RWPE2 (cell line): ENCODE results near the gene ITK.

Source experiments
- ATAC-seq: fragments of 200-7000 bp; cut with Tn5 transposase; 3 replicates; pipeline ENCODE4 v1.9.1; 2021; ENCODE audit warnings: low read depth
- DNase-seq: peaks from one replicate; pipeline ENCODE4 v3.0.0-alpha.2; 2020; ENCODE audit warnings: low spot score
- H3K27ac ChIP-seq: fragments of 450-650 bp; 2 replicates; pipeline ENCODE4 v1.5.1; 2017; ENCODE audit warnings: mild to moderate bottlenecking; ENCODE audit not compliant: poor library complexity, severe bottlenecking
- H3K27me3 ChIP-seq: fragments of 250-450 bp; sonication (Bioruptor Pico); 2 replicates; pipeline ENCODE4 v1.5.1; 2021; ENCODE audit warnings: mild to moderate bottlenecking, moderate library complexity; ENCODE audit not compliant: insufficient read depth, poor library complexity, severe bottlenecking
- H3K36me3 ChIP-seq: fragments of 250-450 bp; sonication (Bioruptor Pico); 2 replicates; pipeline ENCODE4 v1.5.1; 2020; ENCODE audit warnings: low read depth, mild to moderate bottlenecking, moderate library complexity
- H3K4me1 ChIP-seq: fragments of 250-450 bp; sonication (Bioruptor Pico); 2 replicates; pipeline ENCODE4 v1.5.1; 2021; ENCODE audit warnings: mild to moderate bottlenecking, moderate library complexity; ENCODE audit not compliant: insufficient read depth, poor library complexity, severe bottlenecking
- H3K4me3 ChIP-seq: fragments of 250-450 bp; sonication (Bioruptor Pico); 2 replicates; pipeline ENCODE4 v1.5.1; 2021; ENCODE audit warnings: mild to moderate bottlenecking, moderate library complexity; ENCODE audit not compliant: severe bottlenecking
- H3K9me3 ChIP-seq: fragments of 250-450 bp; sonication (Bioruptor Pico); 2 replicates; pipeline ENCODE4 v1.5.1; 2021; ENCODE audit warnings: mild to moderate bottlenecking, moderate library complexity; ENCODE audit not compliant: severe bottlenecking
- TF ChIP-seq, protein P1 (sequence below): fragments of 450-650 bp; IDR thresholded peaks from one replicate; pipeline ENCODE4 v1.5.1; 2017; ENCODE audit warnings: mild to moderate bottlenecking, moderate library complexity; ENCODE audit not compliant: poor library complexity, severe bottlenecking

Gene ITK

GRCh38 chr5:157214861-157215513 lies 34.3 kb downstream of the ITK start:
- Histone ChIP-seq H3K4me3 (no peak overlapping the region), H3K27me3 (no peaks in the 10 kb centered on the region), H3K36me3 (no peaks in the 10 kb centered on the region), H3K9me3 (no peaks in the 10 kb centered on the region), H3K4me1 (no peaks in the 10 kb centered on the region), H3K27ac (no peak overlapping the region)
- ATAC-seq, result no peak
- no peak for DNase-seq
- TF ChIP-seq, protein P1, sequence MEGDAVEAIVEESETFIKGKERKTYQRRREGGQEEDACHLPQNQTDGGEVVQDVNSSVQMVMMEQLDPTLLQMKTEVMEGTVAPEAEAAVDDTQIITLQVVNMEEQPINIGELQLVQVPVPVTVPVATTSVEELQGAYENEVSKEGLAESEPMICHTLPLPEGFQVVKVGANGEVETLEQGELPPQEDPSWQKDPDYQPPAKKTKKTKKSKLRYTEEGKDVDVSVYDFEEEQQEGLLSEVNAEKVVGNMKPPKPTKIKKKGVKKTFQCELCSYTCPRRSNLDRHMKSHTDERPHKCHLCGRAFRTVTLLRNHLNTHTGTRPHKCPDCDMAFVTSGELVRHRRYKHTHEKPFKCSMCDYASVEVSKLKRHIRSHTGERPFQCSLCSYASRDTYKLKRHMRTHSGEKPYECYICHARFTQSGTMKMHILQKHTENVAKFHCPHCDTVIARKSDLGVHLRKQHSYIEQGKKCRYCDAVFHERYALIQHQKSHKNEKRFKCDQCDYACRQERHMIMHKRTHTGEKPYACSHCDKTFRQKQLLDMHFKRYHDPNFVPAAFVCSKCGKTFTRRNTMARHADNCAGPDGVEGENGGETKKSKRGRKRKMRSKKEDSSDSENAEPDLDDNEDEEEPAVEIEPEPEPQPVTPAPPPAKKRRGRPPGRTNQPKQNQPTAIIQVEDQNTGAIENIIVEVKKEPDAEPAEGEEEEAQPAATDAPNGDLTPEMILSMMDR, result no peak

- Histone ChIP-seq H3K36me3 (no peaks in the 10 kb centered on the region), H3K27me3 (no peaks in the 10 kb centered on the region), H3K27ac (no peak overlapping the region), H3K9me3 (no peaks in the 10 kb centered on the region), H3K4me1 (no peaks in the 10 kb centered on the region), H3K4me3 (no peak overlapping the region)
- TF ChIP-seq, protein P1, result no peak
- ATAC-seq (no peak), DNase-seq (no peak)
These were observed 35.0 kb downstream of the ITK start for GRCh38 chr5:157215514-157216167.

- no peak for DNase-seq
- Histone ChIP-seq H3K27me3 (no peaks in the 10 kb centered on the region), H3K9me3 (no peaks in the 10 kb centered on the region), H3K4me1 (no peaks in the 10 kb centered on the region), H3K4me3 (no peak overlapping the region), H3K36me3 (no peaks in the 10 kb centered on the region), H3K27ac (no peak overlapping the region)
- no peak for ATAC-seq
- TF ChIP-seq, protein P1, result no peak
These were observed 35.9 kb downstream of the ITK start for GRCh38 chr5:157216391-157217142.

- Histone ChIP-seq H3K9me3 (no peaks in the 10 kb centered on the region), H3K4me3 (no peak overlapping the region), H3K4me1 (no peaks in the 10 kb centered on the region), H3K27me3 (no peaks in the 10 kb centered on the region), H3K27ac (no peak overlapping the region), H3K36me3 (no peaks in the 10 kb centered on the region)
- no peak for ATAC-seq
- TF ChIP-seq, protein P1, result no peak
- no peak for DNase-seq
These were observed 36.8 kb downstream of the ITK start for GRCh38 chr5:157217289-157218024.
